Mesenchymal stem cell (in vitro differentiated cells and primary cell): Measurements from ENCODE around the gene COQ8A. TPM values are rescaled to one million over a fixed set of nuclear protein-coding genes. Genes with fewer than 3 reads are reported as not detected.

Experiments used
- DNase-seq: peaks from one replicate; pipeline ENCODE4 v3.0.0-alpha.2; 2013
- H2AFZ ChIP-seq: one replicate; pipeline ENCODE4 v1.6.1; 2013; ENCODE audit warnings: low read depth, mild to moderate bottlenecking, control low read depth, inconsistent platforms, low read length, moderate library complexity
- H2AK5ac ChIP-seq: 2 replicates; pipeline ENCODE4 v1.6.1; 2013; ENCODE audit warnings: low read length, moderate library complexity, mild to moderate bottlenecking, inconsistent platforms; ENCODE audit not compliant: severe bottlenecking
- H2BK120ac ChIP-seq: one replicate; pipeline ENCODE4 v1.6.1; 2013; ENCODE audit warnings: low read depth, mild to moderate bottlenecking, inconsistent platforms, low read length, moderate library complexity
- H2BK12ac ChIP-seq, 2 experiments: one replicate each; pipeline ENCODE4 v1.6.1; 2013; ENCODE audit warnings: inconsistent platforms in 2 of 2, low read length in 2 of 2, mild to moderate bottlenecking in 2 of 2, moderate library complexity in 2 of 2, control low read depth in 1 of 2
- H2BK15ac ChIP-seq: one replicate; pipeline ENCODE4 v1.6.1; 2013; ENCODE audit warnings: mild to moderate bottlenecking, low read depth, inconsistent platforms; ENCODE audit not compliant: poor library complexity, severe bottlenecking
- H2BK5ac ChIP-seq: 2 replicates; pipeline ENCODE4 v1.6.1; 2013; ENCODE audit warnings: low read depth, mild to moderate bottlenecking, low read length, control low read depth, inconsistent platforms; ENCODE audit not compliant: poor library complexity, severe bottlenecking
- H3K14ac ChIP-seq, 2 experiments: one replicate each; pipeline ENCODE4 v1.6.1; 2013; ENCODE audit warnings: inconsistent platforms in 2 of 2, low read length in 2 of 2, control low read depth in 1 of 2, mild to moderate bottlenecking in 1 of 2, moderate library complexity in 1 of 2
- H3K18ac ChIP-seq, 2 experiments: one replicate each; pipeline ENCODE4 v1.6.1; 2013; ENCODE audit warnings: inconsistent platforms in 2 of 2, low read length in 2 of 2, control low read depth in 1 of 2, low read depth in 1 of 2, mild to moderate bottlenecking in 1 of 2
- H3K23ac ChIP-seq, 2 experiments: one replicate each; pipeline ENCODE4 v1.6.1; 2013; ENCODE audit warnings: inconsistent platforms in 2 of 2, low read length in 2 of 2, mild to moderate bottlenecking in 2 of 2, moderate library complexity in 2 of 2, control low read depth in 1 of 2
- H3K27ac ChIP-seq: 2 replicates; pipeline ENCODE4 v1.5.1; 2013; ENCODE audit warnings: mild to moderate bottlenecking, moderate library complexity, low read length, control low read depth, inconsistent platforms; ENCODE audit not compliant: poor library complexity, severe bottlenecking
- H3K27me3 ChIP-seq, 2 experiments: 2 replicates each; pipeline versions ENCODE4 v1.6.1 to v1.7.0; 2013; ENCODE audit warnings: low read length in 2 of 2, mild to moderate bottlenecking in 2 of 2, moderate library complexity in 2 of 2, control low read depth in 1 of 2, inconsistent platforms in 1 of 2; ENCODE audit not compliant: control insufficient read depth in 1 of 2, insufficient read depth in 1 of 2
- H3K36me3 ChIP-seq, 2 experiments: 2 replicates each; pipeline versions ENCODE4 v1.6.1 to v1.7.0; 2013; ENCODE audit warnings: low read length in 2 of 2, control low read depth in 1 of 2, inconsistent platforms in 1 of 2, low read depth in 1 of 2, mild to moderate bottlenecking in 1 of 2; ENCODE audit not compliant: insufficient read depth in 2 of 2, control insufficient read depth in 1 of 2
- H3K4ac ChIP-seq, 2 experiments: one replicate each; pipeline ENCODE4 v1.6.1; 2013; ENCODE audit warnings: inconsistent platforms in 2 of 2, low read length in 2 of 2, mild to moderate bottlenecking in 2 of 2, moderate library complexity in 2 of 2, control low read depth in 1 of 2, low read depth in 1 of 2
- H3K4me1 ChIP-seq: 2 replicates; pipeline ENCODE4 v1.6.1; 2013; ENCODE audit warnings: low read depth, low read length, control low read depth; ENCODE audit not compliant: control insufficient read depth, insufficient read depth
- H3K4me2 ChIP-seq: 2 replicates; pipeline ENCODE4 v1.6.1; 2013; ENCODE audit warnings: low read length, mild to moderate bottlenecking, inconsistent platforms; ENCODE audit not compliant: poor library complexity, severe bottlenecking
- H3K4me3 ChIP-seq, 2 experiments: 2 replicates each; pipeline versions ENCODE4 v1.5.1 to v1.7.0; 2013; ENCODE audit warnings: low read length in 2 of 2, mild to moderate bottlenecking in 2 of 2, control low read depth in 1 of 2, low read depth in 1 of 2; ENCODE audit not compliant: insufficient read depth in 1 of 2
- H3K79me1 ChIP-seq: replicated peaks from 2 replicates; pipeline ENCODE4 v1.6.1; 2013; ENCODE audit warnings: mild to moderate bottlenecking, control low read depth, low read length, inconsistent platforms; ENCODE audit not compliant: poor library complexity, severe bottlenecking
- H3K9ac ChIP-seq: 2 replicates; pipeline ENCODE4 v1.7.0; 2013; ENCODE audit warnings: mild to moderate bottlenecking, low read length, moderate library complexity
- H3K9me3 ChIP-seq: 2 replicates; pipeline ENCODE4 v1.7.0; 2013; ENCODE audit warnings: mild to moderate bottlenecking, low read length; ENCODE audit not compliant: control insufficient read depth
- H4K8ac ChIP-seq: one replicate; pipeline ENCODE4 v1.6.1; 2013; ENCODE audit warnings: inconsistent platforms, mild to moderate bottlenecking, low read length, moderate library complexity
- H4K91ac ChIP-seq: one replicate; pipeline ENCODE4 v1.6.1; 2013; ENCODE audit warnings: mild to moderate bottlenecking, low read length, inconsistent platforms
- WGBS: methylation state at CpG from one replicate; pipeline ENCODE4 v1.1.7; 2013; ENCODE audit warnings: mixed read lengths; 5-methylcytosine and 5-hydroxymethylcytosine counted together
- small RNA-seq: library from polyadenylated mRNA; stranded (forward); fragments of <200 nt; extraction: miRNeasy Mini kit (QIAGEN cat#:217004); gene quantifications from one replicate; pipeline ENCODE3, GENCODE V24; 2013; ENCODE audit warnings: low read depth

COQ8A gene

DNA sequence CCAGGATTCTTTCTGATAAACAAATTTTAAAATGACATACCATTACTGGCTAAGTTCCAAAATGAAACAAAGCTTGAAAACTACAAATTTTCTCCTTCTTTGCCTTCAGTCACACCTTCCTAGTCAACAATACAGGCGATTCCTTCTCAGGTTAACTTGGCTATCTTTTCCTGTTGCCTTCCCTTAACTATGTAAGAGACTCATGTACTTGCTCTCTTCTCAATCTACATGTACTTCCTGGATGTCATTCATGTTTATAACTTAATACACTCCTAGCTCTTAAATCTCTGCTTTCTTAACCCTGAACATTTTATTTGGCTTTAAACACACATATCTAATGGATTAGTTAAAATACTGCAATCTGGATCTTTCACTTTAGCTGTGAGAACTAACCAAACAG lies 97.0 kb downstream of the COQ8A start:
- Histone ChIP-seq H2BK12ac (no peak overlapping the region), H2BK120ac (no peak overlapping the region), H3K27ac (no peak overlapping the region), H3K36me3 (peaks cover 5 to 85% of the 10 kb centered on the region in 2 experiments), H3K4ac (no peak overlapping the region), H3K4me2 (no peak overlapping the region), H2BK15ac (no peak overlapping the region), H3K27me3 (no peaks in the 10 kb centered on the region), H2AK5ac (no peak overlapping the region), H2AFZ (no peak overlapping the region), H3K9ac (no peak overlapping the region), H3K4me3 (no peak overlapping the region), H4K8ac (no peak overlapping the region), H3K79me1 (peaks cover 5% of the 10 kb centered on the region), H2BK5ac (no peak overlapping the region), H3K18ac (no peak overlapping the region), H3K23ac (no peak overlapping the region), H3K9me3 (peaks cover 9% of the 10 kb centered on the region), H4K91ac (no peak overlapping the region), H3K14ac (no peak overlapping the region), H3K4me1 (no peaks in the 10 kb centered on the region)
- WGBS, result 95% methylated on average over 1 of the region's 1 CpG
- no peak for DNase-seq

Small RNA genes within 50 kb of the gene (small RNA-seq; reads per million reads assigned to genes)
- gene AL353689.1, result not detected
